Glomerular visceral epithelial cell (primary cell): ENCODE measurements around the gene PCBP3.
"Not testable (repeated sequence)": the region's sequence is repeated elsewhere in the genome, so short reads cannot be mapped to it uniquely, and the experiment has no call there.

Source experiments
- DNase-seq: peaks from one replicate; pipeline ENCODE4 v3.0.0-alpha.2; 2016; ENCODE audit errors: extremely low spot score

Gene PCBP3

DNA sequence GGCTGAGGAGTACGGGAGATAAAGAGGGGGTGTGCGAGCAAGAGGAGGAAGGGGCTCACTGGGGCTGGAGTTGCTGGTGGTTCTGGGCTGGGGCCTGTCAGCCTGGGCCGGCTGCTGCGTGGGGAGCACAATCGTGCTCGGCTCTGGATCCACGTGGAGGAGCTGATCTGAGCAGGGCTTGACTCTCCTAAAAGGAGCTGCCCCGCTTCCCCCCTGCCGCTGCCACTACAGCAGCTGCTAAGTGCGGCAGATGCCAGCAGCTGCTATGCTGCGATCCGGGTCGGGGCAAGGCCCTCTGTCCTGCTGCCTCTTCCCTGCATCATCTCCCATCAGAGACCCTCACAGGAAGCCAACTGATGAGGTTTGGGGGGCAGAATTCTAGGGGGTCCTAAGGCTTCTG is 165.9 kb downstream of the PCBP3 start:
- no peak for DNase-seq

DNA sequence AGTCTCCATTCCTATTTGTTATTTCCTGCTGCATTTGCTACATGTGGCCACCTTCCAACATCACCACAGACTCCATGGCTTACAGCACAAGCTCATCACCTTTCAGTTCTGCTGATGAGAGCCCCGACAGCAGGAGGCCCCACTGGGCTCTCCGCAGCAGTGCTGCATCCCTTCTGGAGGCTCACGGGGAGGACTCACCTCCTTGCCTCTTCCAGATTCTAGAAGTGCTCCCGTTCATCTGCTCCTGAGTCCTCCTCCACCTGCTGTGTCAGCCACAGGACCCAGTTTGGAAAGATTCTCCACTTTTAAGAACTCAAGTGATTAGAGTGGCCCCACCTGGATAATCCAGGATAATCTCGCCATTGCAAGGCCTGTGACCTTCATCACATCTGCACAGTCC is 167.6 kb downstream of the PCBP3 start:
- DNase-seq, result no peak

DNA sequence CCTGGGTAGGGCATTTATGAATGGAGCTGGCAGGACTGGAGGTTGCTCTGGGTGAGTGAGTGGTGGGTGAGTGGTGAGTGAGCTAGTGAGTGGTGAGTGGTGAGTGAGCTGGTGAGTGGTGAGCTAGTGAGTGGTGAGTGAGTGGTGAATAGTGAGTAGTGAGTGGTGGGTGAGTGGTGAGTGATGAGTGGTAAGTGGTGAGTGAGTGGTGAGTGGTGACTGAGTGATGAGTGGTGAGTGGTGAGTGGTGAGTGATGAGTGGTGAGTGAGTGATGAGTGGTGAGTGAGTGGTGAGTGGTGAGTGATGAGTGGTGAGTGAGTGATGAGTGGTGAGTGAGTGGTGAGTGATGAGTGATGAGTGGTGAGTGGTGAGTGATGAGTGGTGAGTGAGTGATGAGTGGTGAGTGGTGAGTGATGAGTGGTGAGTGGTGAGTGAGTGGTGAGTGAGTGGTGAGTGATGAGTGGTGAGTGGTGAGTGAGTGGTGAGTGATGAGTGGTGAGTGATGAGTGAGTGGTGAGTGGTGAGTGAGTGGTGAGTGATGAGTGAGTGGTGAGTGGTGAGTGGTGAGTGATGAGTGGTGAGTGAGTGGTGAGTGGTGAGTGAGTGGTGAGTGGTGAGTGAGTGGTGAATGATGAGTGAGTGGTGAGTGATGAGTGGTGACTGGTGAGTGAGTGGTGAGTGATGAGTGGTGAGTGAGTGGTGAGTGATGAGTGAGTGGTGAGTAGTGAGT is 170.8 kb downstream of the PCBP3 start:
- DNase-seq, result not testable (repeated sequence)

GRCh38 chr21:45815781-45816180 is 172.3 kb downstream of the PCBP3 start:
- not testable (repeated sequence) for DNase-seq

DNA sequence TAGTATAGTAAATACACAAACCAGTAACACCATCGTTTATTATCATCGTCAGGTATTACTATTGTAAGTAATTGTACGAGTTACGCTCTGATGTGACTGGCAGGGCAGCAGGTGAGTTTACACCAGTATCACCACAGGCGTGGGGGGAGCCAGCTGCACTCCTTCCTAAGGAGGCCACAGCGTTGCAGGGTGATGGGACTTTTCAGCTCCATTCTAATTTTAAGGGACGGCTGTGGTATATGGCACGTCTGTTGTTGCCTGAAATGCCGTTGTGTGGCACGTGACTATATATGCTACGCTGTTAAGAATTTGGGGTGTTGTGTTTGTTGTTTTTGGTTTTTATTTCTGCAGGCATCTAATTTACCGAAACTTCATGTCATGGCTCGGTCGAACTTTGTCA is 173.3 kb downstream of the PCBP3 start:
- no peak for DNase-seq

- no peak for DNase-seq
These were observed 173.8 kb downstream of the PCBP3 start for GRCh38 chr21:45817345-45817744.

- DNase-seq, result no peak
These were observed 174.9 kb downstream of the PCBP3 start for GRCh38 chr21:45818276-45818903.

DNA sequence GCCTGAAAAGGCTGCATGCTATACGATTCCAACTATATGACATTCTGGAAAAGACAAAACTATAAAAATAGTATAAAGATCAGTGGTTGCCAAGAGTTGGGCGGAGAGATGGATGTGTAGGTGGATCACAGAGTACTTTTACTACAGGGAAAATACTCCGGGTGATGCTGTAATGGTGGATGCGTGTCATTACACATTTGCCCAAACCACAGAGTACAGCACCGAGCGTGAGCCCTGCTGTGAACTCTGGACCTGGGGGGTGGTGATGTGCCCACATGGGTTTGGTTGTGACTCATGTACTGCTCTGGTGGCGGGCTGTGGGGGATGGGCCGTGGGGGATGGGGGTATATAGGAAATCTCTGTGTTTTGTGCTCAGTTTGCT is 175.4 kb downstream of the PCBP3 start:
- DNase-seq, result peak; percentile 87

- DNase-seq, result peak; percentile 13
These were observed 176.1 kb downstream of the PCBP3 start for GRCh38 chr21:45819478-45820170.

- DNase-seq, result peak; percentile 87
These were observed 176.9 kb downstream of the PCBP3 start for GRCh38 chr21:45820171-45821091.

DNA sequence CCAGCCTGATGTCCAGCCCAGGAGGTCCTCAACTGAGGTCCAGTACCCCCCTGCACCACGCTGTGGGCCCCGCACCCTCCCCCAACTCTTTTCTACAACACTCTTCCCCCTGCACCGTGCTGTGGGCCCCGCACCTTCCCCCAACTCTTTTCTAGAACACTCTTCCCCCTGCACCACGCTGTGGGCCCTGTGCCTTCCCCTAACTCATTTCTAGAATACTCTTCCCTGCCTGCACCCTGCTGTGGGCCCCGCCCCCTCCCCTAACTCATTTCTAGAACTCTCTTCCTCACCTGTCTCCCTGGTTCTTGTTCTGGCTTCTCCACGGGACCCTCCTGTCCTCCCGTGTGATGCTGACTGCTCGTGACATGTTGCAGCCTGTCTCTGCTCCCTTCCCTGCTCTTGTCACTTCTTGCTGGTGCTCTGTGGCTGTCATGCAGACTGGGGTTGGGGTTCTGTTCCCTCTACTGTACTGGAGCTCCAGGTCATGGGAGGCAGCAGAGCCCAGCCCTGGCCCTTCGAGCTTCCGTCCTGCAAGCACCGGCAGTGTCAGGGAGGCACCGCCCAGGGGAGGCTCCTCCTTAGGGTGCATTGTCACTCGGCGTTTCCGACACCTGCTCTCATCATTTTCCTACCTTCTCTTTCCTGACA is 177.9 kb downstream of the PCBP3 start:
- DNase-seq, result no peak

GRCh38 chr21:45821998-45822397 is 178.5 kb downstream of the PCBP3 start:
- DNase-seq, result no peak

- no peak for DNase-seq
These were observed 179.0 kb downstream of the PCBP3 start for GRCh38 chr21:45822429-45823099.

- no peak for DNase-seq
These were observed 179.7 kb downstream of the PCBP3 start for GRCh38 chr21:45823100-45823681.

DNA sequence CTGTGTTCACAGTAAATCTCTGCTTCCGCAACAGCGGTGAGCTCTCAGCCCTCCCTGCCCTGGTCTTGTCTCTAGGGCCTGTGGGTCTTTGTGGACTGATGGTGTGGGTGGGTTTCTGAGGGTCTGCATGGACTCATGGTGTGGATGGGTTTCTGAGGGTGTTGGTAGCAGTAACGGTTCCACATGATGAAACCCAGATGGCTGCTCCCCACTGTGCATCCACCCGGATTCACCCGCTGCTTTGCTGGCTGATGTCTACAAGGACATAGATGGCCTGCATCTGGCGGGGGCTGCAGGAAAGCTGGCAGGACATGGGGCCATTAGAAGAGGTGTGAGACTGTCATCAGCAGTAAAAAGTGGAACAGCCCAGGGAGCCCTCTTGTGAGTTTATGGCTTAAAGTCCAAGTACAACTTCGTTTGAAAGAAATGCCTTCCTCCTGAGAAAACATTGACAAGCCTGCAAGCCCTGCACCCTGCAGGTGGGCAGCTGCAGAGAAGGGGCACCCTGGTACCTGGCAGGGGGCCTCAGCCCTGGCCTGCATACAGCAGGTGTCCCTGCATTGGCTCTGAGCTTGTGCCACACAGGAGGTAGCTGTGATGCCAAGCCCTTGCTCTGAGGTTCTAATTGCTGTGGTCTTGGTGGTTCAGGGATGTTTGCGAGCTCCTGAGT is 181.2 kb downstream of the PCBP3 start:
- DNase-seq, result no peak

GRCh38 chr21:45825219-45825618 is 181.7 kb downstream of the PCBP3 start:
- DNase-seq, result no peak

GRCh38 chr21:45826676-45827301 is 183.3 kb downstream of the PCBP3 start:
- no peak for DNase-seq

- no peak for DNase-seq
These were observed 183.8 kb downstream of the PCBP3 start for GRCh38 chr21:45827302-45827692.

DNA sequence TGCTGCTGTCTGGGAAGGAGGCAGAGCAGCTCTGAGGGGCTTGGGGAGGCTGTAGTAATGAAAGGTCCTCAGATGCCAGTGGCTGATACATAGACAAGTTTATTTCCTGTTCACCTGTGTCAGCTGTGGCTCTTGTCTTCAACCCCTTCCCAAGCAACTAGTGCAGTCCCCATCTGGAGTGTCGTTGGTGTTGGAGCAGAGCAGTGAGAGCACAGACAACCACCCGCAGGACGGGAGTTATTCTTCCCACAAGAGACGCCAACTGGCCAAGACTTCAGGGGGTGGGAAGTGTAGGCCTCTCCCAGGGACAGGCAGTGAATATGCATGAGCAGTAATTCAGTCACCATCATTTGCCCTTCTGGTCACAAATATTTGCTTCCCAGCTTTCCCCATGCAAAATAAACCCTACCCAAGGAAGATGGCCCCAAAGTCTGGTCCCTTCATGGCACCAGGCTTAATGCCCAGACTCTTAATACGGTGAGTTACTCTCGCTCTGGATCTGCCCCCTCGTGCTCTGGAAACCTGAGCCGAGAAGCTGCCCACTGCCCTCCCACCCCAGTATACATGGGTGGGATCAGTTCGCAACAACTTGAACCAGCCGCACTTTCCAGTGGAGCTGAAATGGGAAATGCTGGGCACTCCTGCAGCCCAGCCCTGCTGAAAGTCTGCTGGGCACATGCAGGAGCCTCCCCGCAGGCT is 184.5 kb downstream of the PCBP3 start:
- no peak for DNase-seq
